ENCODE measurements around the gene PCID2. TPM values are rescaled to one million over a fixed set of nuclear protein-coding genes. Genes with fewer than 3 reads are reported as not detected.

Gene PCID2
- total RNA-seq, 1 experiment from 2014 or later: 114 TPM

- Histone ChIP-seq H3K36me3 (ENCODE audit: insufficient read depth, low read length) (peaks cover 28% of the 10 kb centered on the region; the same call in 1 of the 2 replicates), H3K9me2 (replicated peaks; ENCODE audit: insufficient read depth, low read length) (no peaks in the 10 kb centered on the region), H2AFZ (ENCODE audit: low read length) (no peak overlapping the region), H3K4me2 (ENCODE audit: low read depth, low read length, poor library complexity, severe bottlenecking) (no peak overlapping the region), H3K4me3 (ENCODE audit: low read length) (no peak overlapping the region), H3K9me3 (ENCODE audit: low read length) (no peaks in the 10 kb centered on the region), H3K27ac (ENCODE audit: low read length) (no peak overlapping the region), H3K79me2 (ENCODE audit: low read length) (peaks cover 36% of the 10 kb centered on the region), H4K20me1 (ENCODE audit: insufficient read depth, low read depth, low read length) (peaks cover 18% of the 10 kb centered on the region), H3K27me3 (ENCODE audit: low read length) (no peaks in the 10 kb centered on the region), H3K9ac (ENCODE audit: low read length) (no peak overlapping the region), H3K4me1 (ENCODE audit: low read length) (no peaks in the 10 kb centered on the region)
- DNase-seq: no peak
These were observed 17.0 kb upstream of the PCID2 start for GRCh38 chr13:113225515-113225914.

- no peak overlapping the region for H3K27ac ChIP-seq (ENCODE audit: low read length)
- no peaks in the 10 kb centered on the region for H3K4me1 ChIP-seq (ENCODE audit: low read length)
- H3K9ac ChIP-seq (ENCODE audit: low read length): no peak overlapping the region
- no peak overlapping the region for H3K4me2 ChIP-seq (ENCODE audit: low read depth, low read length, poor library complexity, severe bottlenecking)
- H2AFZ ChIP-seq (ENCODE audit: low read length): no peak overlapping the region
- H3K36me3 ChIP-seq (ENCODE audit: insufficient read depth, low read length): peaks cover 31% of the 10 kb centered on the region; the same call in 1 of the 2 replicates
- peaks cover 47% of the 10 kb centered on the region for H3K79me2 ChIP-seq (ENCODE audit: low read length)
- H3K27me3 ChIP-seq (ENCODE audit: low read length): no peaks in the 10 kb centered on the region
- H3K4me3 ChIP-seq (ENCODE audit: low read length): no peak overlapping the region
- H3K9me3 ChIP-seq (ENCODE audit: low read length): no peaks in the 10 kb centered on the region
- peaks cover 24% of the 10 kb centered on the region for H4K20me1 ChIP-seq (ENCODE audit: insufficient read depth, low read depth, low read length)
- H3K9me2 ChIP-seq (replicated peaks; ENCODE audit: insufficient read depth, low read length): no peaks in the 10 kb centered on the region
- DNase-seq: no peak
These were observed 16.0 kb upstream of the PCID2 start for GRCh38 chr13:113224486-113224885.

- peaks cover 35% of the 10 kb centered on the region for H4K20me1 ChIP-seq (ENCODE audit: insufficient read depth, low read depth, low read length)
- no peak overlapping the region for H3K9ac ChIP-seq (ENCODE audit: low read length)
- H3K9me3 ChIP-seq (ENCODE audit: low read length): no peaks in the 10 kb centered on the region
- H3K4me3 ChIP-seq (ENCODE audit: low read length): no peak overlapping the region
- H3K4me2 ChIP-seq (ENCODE audit: low read depth, low read length, poor library complexity, severe bottlenecking): no peak overlapping the region
- H2AFZ ChIP-seq (ENCODE audit: low read length): no peak overlapping the region
- H3K79me2 ChIP-seq (ENCODE audit: low read length): peaks cover 61% of the 10 kb centered on the region
- no peaks in the 10 kb centered on the region for H3K9me2 ChIP-seq (replicated peaks; ENCODE audit: insufficient read depth, low read length)
- peaks cover 32% of the 10 kb centered on the region; the same call in 1 of the 2 replicates for H3K36me3 ChIP-seq (ENCODE audit: insufficient read depth, low read length)
- DNase-seq: no peak
- no peak overlapping the region for H3K27ac ChIP-seq (ENCODE audit: low read length)
- no peaks in the 10 kb centered on the region for H3K4me1 ChIP-seq (ENCODE audit: low read length)
- H3K27me3 ChIP-seq (ENCODE audit: low read length): no peaks in the 10 kb centered on the region
These were observed 14.6 kb upstream of the PCID2 start for GRCh38 chr13:113223070-113223469.

- Histone ChIP-seq H3K4me1 (ENCODE audit: low read length) (peaks cover 5% of the 10 kb centered on the region), H2AFZ (ENCODE audit: low read length) (no peak overlapping the region), H3K36me3 (ENCODE audit: insufficient read depth, low read length) (peaks cover 28% of the 10 kb centered on the region; the same call in 1 of the 2 replicates), H4K20me1 (ENCODE audit: insufficient read depth, low read depth, low read length) (peaks cover 50% of the 10 kb centered on the region), H3K27me3 (ENCODE audit: low read length) (no peaks in the 10 kb centered on the region), H3K9me2 (replicated peaks; ENCODE audit: insufficient read depth, low read length) (no peaks in the 10 kb centered on the region), H3K79me2 (ENCODE audit: low read length) (peaks cover 83% of the 10 kb centered on the region), H3K9me3 (ENCODE audit: low read length) (no peaks in the 10 kb centered on the region), H3K4me2 (ENCODE audit: low read depth, low read length, poor library complexity, severe bottlenecking) (no peak overlapping the region), H3K4me3 (ENCODE audit: low read length) (no peak overlapping the region), H3K9ac (ENCODE audit: low read length) (no peak overlapping the region), H3K27ac (ENCODE audit: low read length) (no peak overlapping the region)
- DNase-seq: no peak
These were observed 12.4 kb upstream of the PCID2 start for GRCh38 chr13:113220877-113221276.

GRCh38 chr13:113220141-113220598, 11.7 kb upstream of the PCID2 start:
- no peak overlapping the region for H3K9ac ChIP-seq (ENCODE audit: low read length)
- H3K9me3 ChIP-seq (ENCODE audit: low read length): no peaks in the 10 kb centered on the region
- H3K4me1 ChIP-seq (ENCODE audit: low read length): peaks cover 13% of the 10 kb centered on the region
- no peaks in the 10 kb centered on the region for H3K27me3 ChIP-seq (ENCODE audit: low read length)
- DNase-seq: no peak
- H3K27ac ChIP-seq (ENCODE audit: low read length): no peak overlapping the region
- no peak overlapping the region for H3K4me2 ChIP-seq (ENCODE audit: low read depth, low read length, poor library complexity, severe bottlenecking)
- peaks cover 57% of the 10 kb centered on the region for H4K20me1 ChIP-seq (ENCODE audit: insufficient read depth, low read depth, low read length)
- H2AFZ ChIP-seq (ENCODE audit: low read length): no peak overlapping the region
- H3K79me2 ChIP-seq (ENCODE audit: low read length): peaks cover 90% of the 10 kb centered on the region
- H3K9me2 ChIP-seq (replicated peaks; ENCODE audit: insufficient read depth, low read length): no peaks in the 10 kb centered on the region
- H3K4me3 ChIP-seq (ENCODE audit: low read length): no peak overlapping the region
- H3K36me3 ChIP-seq (ENCODE audit: insufficient read depth, low read length): peaks cover 23% of the 10 kb centered on the region; the same call in 1 of the 2 replicates

GRCh38 chr13:113219256-113219940, 10.9 kb upstream of the PCID2 start:
- Histone ChIP-seq H3K27me3 (ENCODE audit: low read length) (no peaks in the 10 kb centered on the region), H3K27ac (ENCODE audit: low read length) (no peak overlapping the region), H3K4me2 (ENCODE audit: low read depth, low read length, poor library complexity, severe bottlenecking) (no peak overlapping the region), H3K36me3 (ENCODE audit: insufficient read depth, low read length) (peaks cover 23% of the 10 kb centered on the region; the same call in 1 of the 2 replicates), H3K9me3 (ENCODE audit: low read length) (no peaks in the 10 kb centered on the region), H3K4me1 (ENCODE audit: low read length) (peaks cover 20% of the 10 kb centered on the region), H3K4me3 (ENCODE audit: low read length) (no peak overlapping the region), H3K9me2 (replicated peaks; ENCODE audit: insufficient read depth, low read length) (no peaks in the 10 kb centered on the region), H4K20me1 (ENCODE audit: insufficient read depth, low read depth, low read length) (peaks cover 64% of the 10 kb centered on the region), H2AFZ (ENCODE audit: low read length) (no peak overlapping the region), H3K9ac (ENCODE audit: low read length) (no peak overlapping the region), H3K79me2 (ENCODE audit: low read length) (peaks cover 94% of the 10 kb centered on the region)
- DNase-seq: no peak

- peaks cover 28% of the 10 kb centered on the region; the same call in 1 of the 2 replicates for H3K36me3 ChIP-seq (ENCODE audit: insufficient read depth, low read length)
- H3K4me3 ChIP-seq (ENCODE audit: low read length): no peak overlapping the region
- no peaks in the 10 kb centered on the region for H3K9me3 ChIP-seq (ENCODE audit: low read length)
- H2AFZ ChIP-seq (ENCODE audit: low read length): no peak overlapping the region
- no peak overlapping the region for H3K9ac ChIP-seq (ENCODE audit: low read length)
- no peak overlapping the region for H3K4me2 ChIP-seq (ENCODE audit: low read depth, low read length, poor library complexity, severe bottlenecking)
- H3K27me3 ChIP-seq (ENCODE audit: low read length): no peaks in the 10 kb centered on the region
- H3K9me2 ChIP-seq (replicated peaks; ENCODE audit: insufficient read depth, low read length): no peaks in the 10 kb centered on the region
- no peak for DNase-seq
- H3K79me2 ChIP-seq (ENCODE audit: low read length): peaks cover 98% of the 10 kb centered on the region
- H3K27ac ChIP-seq (ENCODE audit: low read length): no peak overlapping the region
- H3K4me1 ChIP-seq (ENCODE audit: low read length): peaks cover 27% of the 10 kb centered on the region
- H4K20me1 ChIP-seq (ENCODE audit: insufficient read depth, low read depth, low read length): peaks cover 73% of the 10 kb centered on the region
These were observed 10.1 kb upstream of the PCID2 start for GRCh38 chr13:113218586-113218985.

- no peak overlapping the region for H3K27ac ChIP-seq (ENCODE audit: low read length)
These were observed 8.0 kb upstream of the PCID2 start for GRCh38 chr13:113216254-113217048.

More at GRCh38 chr13:113216254-113217048, 8.0 kb upstream of the PCID2 start:
- no peak overlapping the region for H2AFZ ChIP-seq (ENCODE audit: low read length)
- H3K27me3 ChIP-seq (ENCODE audit: low read length): no peaks in the 10 kb centered on the region
- no peak overlapping the region for H3K4me2 ChIP-seq (ENCODE audit: low read depth, low read length, poor library complexity, severe bottlenecking)
- H3K4me3 ChIP-seq (ENCODE audit: low read length): no peak overlapping the region
- H3K36me3 ChIP-seq (ENCODE audit: insufficient read depth, low read length): peaks cover 34% of the 10 kb centered on the region; the same call in 1 of the 2 replicates
- H3K9me3 ChIP-seq (ENCODE audit: low read length): no peaks in the 10 kb centered on the region
- H3K79me2 ChIP-seq (ENCODE audit: low read length): peaks cover 99% of the 10 kb centered on the region
- H4K20me1 ChIP-seq (ENCODE audit: insufficient read depth, low read depth, low read length): peaks cover 69% of the 10 kb centered on the region
- peaks cover 28% of the 10 kb centered on the region for H3K4me1 ChIP-seq (ENCODE audit: low read length)
- H3K9ac ChIP-seq (ENCODE audit: low read length): no peak overlapping the region
- H3K9me2 ChIP-seq (replicated peaks; ENCODE audit: insufficient read depth, low read length): no peaks in the 10 kb centered on the region
- DNase-seq: no peak
